Measurements from ENCODE around the gene KLHL26.

KLHL26 gene

GRCh38 chr19:18657590-18658365 lies 20.9 kb downstream of the KLHL26 start:
- no peak for TF ChIP-seq CTCF (IDR thresholded peaks at IDR 0.05; ENCODE audit: insufficient read depth, low read length, poor library complexity, severe bottlenecking)
- DNase-seq (ENCODE audit: extremely low read depth, insufficient read length): no peak

GRCh38 chr19:18658366-18658855 lies 21.6 kb downstream of the KLHL26 start:
- H3K4me3 ChIP-seq (replicated peaks; ENCODE audit: low read depth, low read length): no peak overlapping the region
- H3K36me3 ChIP-seq (ENCODE audit: control insufficient read depth, insufficient read depth, low read length): no peaks in the 10 kb centered on the region
- no peak for TF ChIP-seq CTCF (IDR thresholded peaks at IDR 0.05; ENCODE audit: insufficient read depth, low read length, poor library complexity, severe bottlenecking)
- DNase-seq (ENCODE audit: extremely low read depth, insufficient read length): no peak
- H3K27me3 ChIP-seq (replicated peaks; ENCODE audit: control insufficient read depth, insufficient read depth, low read length): no peaks in the 10 kb centered on the region

More at GRCh38 chr19:18657590-18658365, 20.9 kb downstream of the KLHL26 start:
- no peak overlapping the region for H3K4me3 ChIP-seq (replicated peaks; ENCODE audit: low read depth, low read length)
- H3K27me3 ChIP-seq (replicated peaks; ENCODE audit: control insufficient read depth, insufficient read depth, low read length): no peaks in the 10 kb centered on the region
- H3K36me3 ChIP-seq (ENCODE audit: control insufficient read depth, insufficient read depth, low read length): no peaks in the 10 kb centered on the region

GRCh38 chr19:18659281-18660050 lies 22.6 kb downstream of the KLHL26 start:
- no peak for DNase-seq (ENCODE audit: extremely low read depth, insufficient read length)
- H3K27me3 ChIP-seq (replicated peaks; ENCODE audit: control insufficient read depth, insufficient read depth, low read length): no peaks in the 10 kb centered on the region
- TF ChIP-seq CTCF (IDR thresholded peaks at IDR 0.05; ENCODE audit: insufficient read depth, low read length, poor library complexity, severe bottlenecking): no peak
- no peaks in the 10 kb centered on the region; the same call in 1 of the 2 replicates for H3K36me3 ChIP-seq (ENCODE audit: control insufficient read depth, insufficient read depth, low read length)
- H3K4me3 ChIP-seq (replicated peaks; ENCODE audit: low read depth, low read length): no peak overlapping the region

- TF ChIP-seq CTCF (IDR thresholded peaks at IDR 0.05; ENCODE audit: insufficient read depth, low read length, poor library complexity, severe bottlenecking): no peak
- no peaks in the 10 kb centered on the region; the same call in none of the 2 replicates for H3K36me3 ChIP-seq (ENCODE audit: control insufficient read depth, insufficient read depth, low read length)
- H3K4me3 ChIP-seq (replicated peaks; ENCODE audit: low read depth, low read length): no peak overlapping the region
- no peak for DNase-seq (ENCODE audit: extremely low read depth, insufficient read length)
- no peaks in the 10 kb centered on the region for H3K27me3 ChIP-seq (replicated peaks; ENCODE audit: control insufficient read depth, insufficient read depth, low read length)
These were observed 23.5 kb downstream of the KLHL26 start for GRCh38 chr19:18660051-18660910.

GRCh38 chr19:18660939-18661670 lies 24.3 kb downstream of the KLHL26 start:
- no peak for TF ChIP-seq CTCF (IDR thresholded peaks at IDR 0.05; ENCODE audit: insufficient read depth, low read length, poor library complexity, severe bottlenecking)

More at GRCh38 chr19:18660939-18661670, 24.3 kb downstream of the KLHL26 start:
- no peak for DNase-seq (ENCODE audit: extremely low read depth, insufficient read length)
- Histone ChIP-seq H3K4me3 (replicated peaks; ENCODE audit: low read depth, low read length) (no peak overlapping the region), H3K36me3 (ENCODE audit: control insufficient read depth, insufficient read depth, low read length) (no peaks in the 10 kb centered on the region; the same call in none of the 2 replicates), H3K27me3 (replicated peaks; ENCODE audit: control insufficient read depth, insufficient read depth, low read length) (no peaks in the 10 kb centered on the region)
